GM12878 (cell line): ENCODE results near the gene TMEM59. TPM values are rescaled to one million over a fixed set of nuclear protein-coding genes. Genes with fewer than 3 reads are reported as not detected.

ENCODE experiments used
- ATAC-seq: fragments of 200-7000 bp; cut with Tn5 transposase; 3 replicates; pipeline ENCODE4 v1.9.1; 2020; ENCODE audit warnings: mild to moderate bottlenecking, moderate library complexity
- BruUV-seq: library from RNA; stranded (reverse); fragments of 400-500 nt; replicated peaks from 2 replicates; lab custom pipeline; 2021; lab: Mats Ljungman, UMichigan
- CTCF ChIA-PET: fragments of 300-600 bp; sonication (Branson Sonifier 250); formaldehyde crosslinking; extraction: SDS; loops from one replicate; lab custom pipeline; 2021; ENCODE audit warnings: inconsistent platforms; lab: Yijun Ruan, JAX
- POLR2A ChIA-PET: fragments of 350-600 bp; formaldehyde crosslinking; extraction: SDS; loops from one replicate; lab custom pipeline; 2021; ENCODE audit warnings: inconsistent platforms; lab: Charles Lee
- RAD21 ChIA-PET: fragments of 300-600 bp; sonication (Branson Sonifier 250); formaldehyde crosslinking; loops from one replicate; lab custom pipeline; 2023; ENCODE audit warnings: antibody characterized with exemption; ENCODE audit not compliant: unreplicated experiment; lab: Charles Lee
- SMC1A ChIA-PET: fragments of 300-600 bp; sonication (Branson Sonifier 250); formaldehyde crosslinking; loops from one replicate; lab custom pipeline; 2023; ENCODE audit not compliant: unreplicated experiment, uncharacterized antibody; lab: Charles Lee
- DNase-seq: peaks from one replicate; pipeline ENCODE4 v3.0.0-alpha.2; 2011; ENCODE audit warnings: low read depth, low spot score
- FAIRE-seq: peaks from 3 replicates; lab custom pipeline; 2011; peaks lifted over from hg19 to GRCh38; lab: Jason Lieb, UNC
- H2AFZ ChIP-seq: 2 replicates; pipeline ENCODE4 v1.6.0; 2011; ENCODE audit warnings: low read depth, low read length, control low read depth; ENCODE audit not compliant: control insufficient read depth
- H3K27ac ChIP-seq: 2 replicates; pipeline ENCODE4 v1.5.1; 2011; ENCODE audit warnings: control low read depth; ENCODE audit not compliant: control insufficient read depth, insufficient read depth
- H3K27me3 ChIP-seq, 2 experiments: replicated peaks in 1 of 2; 2 replicates each; pipeline versions ENCODE4 v1.6.0 to v1.6.1; 2011; ENCODE audit warnings: low read length in 1 of 2; ENCODE audit not compliant: control insufficient read depth in 2 of 2, insufficient read depth in 2 of 2
- H3K36me3 ChIP-seq, 2 experiments: 2 replicates each; pipeline ENCODE4 v1.5.1; 2011; ENCODE audit warnings: low read length in 1 of 2; ENCODE audit not compliant: control insufficient read depth in 2 of 2, insufficient read depth in 2 of 2
- H3K4me1 ChIP-seq: 2 replicates; pipeline ENCODE4 v1.6.1; 2011; ENCODE audit warnings: mild to moderate bottlenecking, low read length, moderate library complexity, mixed read lengths; ENCODE audit not compliant: control insufficient read depth, insufficient read depth
- H3K4me2 ChIP-seq: 2 replicates; pipeline ENCODE4 v1.6.0; 2011; ENCODE audit warnings: control low read depth; ENCODE audit not compliant: control insufficient read depth, insufficient read depth
- H3K4me3 ChIP-seq: fragments of 200-600 bp; sonication (generic); 2 replicates; pipeline ENCODE4 v1.5.1; 2016
- H3K79me2 ChIP-seq: 2 replicates; pipeline ENCODE4 v1.6.0; 2011; ENCODE audit warnings: low read length; ENCODE audit not compliant: control insufficient read depth, insufficient read depth
- H3K9ac ChIP-seq: 2 replicates; pipeline ENCODE4 v1.8.0; 2011; ENCODE audit warnings: low read length, control low read depth, mixed read lengths; ENCODE audit not compliant: control insufficient read depth, insufficient read depth
- H3K9me3 ChIP-seq: replicated peaks from 3 replicates; pipeline ENCODE4 v1.5.1; 2011; ENCODE audit warnings: mild to moderate bottlenecking, low read length; ENCODE audit not compliant: control insufficient read depth, insufficient read depth
- H4K20me1 ChIP-seq: 2 replicates; pipeline ENCODE4 v1.6.0; 2011; ENCODE audit not compliant: control insufficient read depth, insufficient read depth
- CEBPB ChIP-seq, 2 experiments: fragments of 150-350 bp in 1 of 2; IDR thresholded peaks; 2 replicates each; pipeline ENCODE4 v1.6.1; 2012 to 2014; ENCODE audit warnings: low read depth in 2 of 2, low read length in 2 of 2, borderline replicate concordance in 1 of 2, inconsistent platforms in 1 of 2
- CREM ChIP-seq: IDR thresholded peaks from 2 replicates; pipeline ENCODE4 v1.6.1; 2014; ENCODE audit warnings: antibody characterized with exemption, low read depth
- EED ChIP-seq: sonication (generic); IDR thresholded peaks from 2 replicates; pipeline ENCODE4 v1.6.1; 2016; ENCODE audit warnings: antibody characterized with exemption, low read depth
- FOS ChIP-seq: IDR thresholded peaks from 3 replicates; pipeline ENCODE4 v1.6.1; 2011; ENCODE audit warnings: borderline replicate concordance; ENCODE audit not compliant: insufficient read length; ENCODE audit errors: extremely low read depth
- FOXK2 ChIP-seq: fragments of 450-650 bp; IDR thresholded peaks from 2 replicates; pipeline ENCODE4 v1.6.1; 2017; ENCODE audit warnings: mild to moderate bottlenecking, moderate library complexity
- NR2F1 ChIP-seq: fragments of 450-650 bp; conservative IDR thresholded peaks from 2 replicates; pipeline ENCODE4 v1.6.1; 2017; ENCODE audit warnings: mild to moderate bottlenecking
- POLR2A ChIP-seq: IDR thresholded peaks from 2 replicates; pipeline ENCODE4 v1.6.1; 2011; ENCODE audit warnings: low read depth, mild to moderate bottlenecking, low read length
- RFX5 ChIP-seq: IDR thresholded peaks from 2 replicates; pipeline ENCODE4 v1.6.1; 2011; ENCODE audit warnings: low read depth, low read length, improper control_type of control experiment
- TAF1 ChIP-seq: IDR thresholded peaks from 2 replicates; pipeline ENCODE4 v1.6.1; 2011; ENCODE audit warnings: mild to moderate bottlenecking, low read depth, low read length, borderline replicate concordance
- YY1 ChIP-seq: IDR thresholded peaks from 2 replicates; pipeline ENCODE4 v1.6.1; 2011; ENCODE audit warnings: low read depth, mild to moderate bottlenecking, low read length
- WGBS: methylation state at CpG from one replicate; pipeline ENCODE4 v1.1.6; 2016; ENCODE audit warnings: low lambda C conversion rate; ENCODE audit not compliant: insufficient replicate concordance, insufficient coverage; ENCODE audit errors: missing lambda C conversion rate; 5-methylcytosine and 5-hydroxymethylcytosine counted together
- in situ Hi-C: fragments of 300-500 bp; cut with MboI; formaldehyde crosslinking; loops from 9 replicates; pipeline ENCODE4 v1.14.3; 2018; ENCODE audit warnings: mixed read lengths
- intact Hi-C: fragments of 100-400 bp; cut with micrococcal nuclease; formaldehyde crosslinking; loops from one replicate; pipeline ENCODE4 v1.14.2; 2022; ENCODE audit not compliant: unreplicated experiment
- polyA plus RNA-seq, 11 experiments: library from polyadenylated mRNA; depleted of rRNA in 4 of 11; unstranded in 6 of 11; stranded (reverse) in 5 of 11; fragments of >200 nt; fragmentation: Nextera tagmentation in 4 of 11; fragmentation: Illumina TruSeq in 1 of 11; extraction: Ambion mirVana in 4 of 11; extraction: Trizol in 1 of 11; gene quantifications; 1 replicate in 1 of 11; 2 replicates in 10 of 11; pipeline versions ENCODE4 v1.2.1 to v1.2.3, GENCODE V29; 2011 to 2016; ENCODE audit warnings: inconsistent platforms in 2 of 11, missing spikeins in 2 of 11, low read depth in 1 of 11
- total RNA-seq, 4 experiments: library from RNA; depleted of rRNA in 3 of 4; stranded (reverse); fragments of >200 nt in 3 of 4; fragmentation: Illumina TruSeq in 1 of 4; extraction: Trizol in 1 of 4; gene quantifications; 2 replicates each; pipeline versions ENCODE4 v1.2.1 to v1.2.3, GENCODE V29; 2013 to 2021
- TF ChIP-seq, protein P1 (sequence below): IDR thresholded peaks from 2 replicates; pipeline ENCODE4 v1.6.1; 2011; ENCODE audit warnings: mild to moderate bottlenecking, low read depth, low read length, moderate library complexity; ENCODE audit not compliant: insufficient replicate concordance
- TF ChIP-seq, protein P2 (sequence below): fragments of 450-650 bp; IDR thresholded peaks from 2 replicates; pipeline ENCODE4 v1.6.1; 2018; ENCODE audit warnings: mild to moderate bottlenecking, low read depth, moderate library complexity; ENCODE audit not compliant: partially characterized antibody
- TF ChIP-seq, protein P3 (sequence below): fragments of 450-650 bp; IDR thresholded peaks from 2 replicates; pipeline ENCODE4 v1.6.1; 2016; ENCODE audit warnings: mild to moderate bottlenecking

The TMEM59 gene
- total and polyA plus RNA-seq, 10 of the 15 experiments (the other 5 are each of a cell fraction or from before 2014, with no cell fraction given), result 69.9 to 273 (median 111) TPM

GRCh38 chr1:54006508-54006907, 46.5 kb downstream of the TMEM59 start (continued):
- TF ChIP-seq, protein P1, sequence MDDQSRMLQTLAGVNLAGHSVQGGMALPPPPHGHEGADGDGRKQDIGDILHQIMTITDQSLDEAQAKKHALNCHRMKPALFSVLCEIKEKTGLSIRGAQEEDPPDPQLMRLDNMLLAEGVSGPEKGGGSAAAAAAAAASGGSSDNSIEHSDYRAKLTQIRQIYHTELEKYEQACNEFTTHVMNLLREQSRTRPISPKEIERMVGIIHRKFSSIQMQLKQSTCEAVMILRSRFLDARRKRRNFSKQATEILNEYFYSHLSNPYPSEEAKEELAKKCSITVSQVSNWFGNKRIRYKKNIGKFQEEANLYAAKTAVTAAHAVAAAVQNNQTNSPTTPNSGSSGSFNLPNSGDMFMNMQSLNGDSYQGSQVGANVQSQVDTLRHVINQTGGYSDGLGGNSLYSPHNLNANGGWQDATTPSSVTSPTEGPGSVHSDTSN, result no peak
- TF ChIP-seq FOS, result no peak

GRCh38 chr1:54004481-54005049, 48.4 kb downstream of the TMEM59 start:
- H2AFZ ChIP-seq, result no peak overlapping the region
- H3K36me3 ChIP-seq, result no peaks in the 10 kb centered on the region
- no peak overlapping the region for H3K27ac ChIP-seq
- no peaks in the 10 kb centered on the region for H3K79me2 ChIP-seq
- CTCF ChIA-PET, result interaction anchor here (0.6 kb wide), 1 partner anchor 14 kb away, joined by 3 read pairs; no protein-coding TSS in a partner anchor
- ATAC-seq (no peak), DNase-seq (no peak), FAIRE-seq (no peak)
- POLR2A ChIA-PET, result no interaction called here
- WGBS, result 82% methylated on average over 27 of the region's 27 CpGs
- no peaks in the 10 kb centered on the region for H4K20me1 ChIP-seq
- RAD21 ChIA-PET, result no interaction called here
- no peak overlapping the region for H3K9ac ChIP-seq
- H3K4me2 ChIP-seq, result no peak overlapping the region
- intact Hi-C loops (no loop called here), in situ Hi-C loops (no loop called here)
- H3K4me1 ChIP-seq, result no peaks in the 10 kb centered on the region
- H3K9me3 ChIP-seq, result no peaks in the 10 kb centered on the region; the same call in 2 of the 3 replicates
- H3K4me3 ChIP-seq, result no peak overlapping the region
- no peak for TF ChIP-seq RFX5
- TF ChIP-seq CREM, result no peak
- TF ChIP-seq POLR2A, result no peak
- TF ChIP-seq, protein P2, sequence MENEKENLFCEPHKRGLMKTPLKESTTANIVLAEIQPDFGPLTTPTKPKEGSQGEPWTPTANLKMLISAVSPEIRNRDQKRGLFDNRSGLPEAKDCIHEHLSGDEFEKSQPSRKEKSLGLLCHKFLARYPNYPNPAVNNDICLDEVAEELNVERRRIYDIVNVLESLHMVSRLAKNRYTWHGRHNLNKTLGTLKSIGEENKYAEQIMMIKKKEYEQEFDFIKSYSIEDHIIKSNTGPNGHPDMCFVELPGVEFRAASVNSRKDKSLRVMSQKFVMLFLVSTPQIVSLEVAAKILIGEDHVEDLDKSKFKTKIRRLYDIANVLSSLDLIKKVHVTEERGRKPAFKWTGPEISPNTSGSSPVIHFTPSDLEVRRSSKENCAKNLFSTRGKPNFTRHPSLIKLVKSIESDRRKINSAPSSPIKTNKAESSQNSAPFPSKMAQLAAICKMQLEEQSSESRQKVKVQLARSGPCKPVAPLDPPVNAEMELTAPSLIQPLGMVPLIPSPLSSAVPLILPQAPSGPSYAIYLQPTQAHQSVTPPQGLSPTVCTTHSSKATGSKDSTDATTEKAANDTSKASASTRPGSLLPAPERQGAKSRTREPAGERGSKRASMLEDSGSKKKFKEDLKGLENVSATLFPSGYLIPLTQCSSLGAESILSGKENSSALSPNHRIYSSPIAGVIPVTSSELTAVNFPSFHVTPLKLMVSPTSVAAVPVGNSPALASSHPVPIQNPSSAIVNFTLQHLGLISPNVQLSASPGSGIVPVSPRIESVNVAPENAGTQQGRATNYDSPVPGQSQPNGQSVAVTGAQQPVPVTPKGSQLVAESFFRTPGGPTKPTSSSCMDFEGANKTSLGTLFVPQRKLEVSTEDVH, result no peak
- TF ChIP-seq TAF1, result no peak
- TF ChIP-seq YY1, result no peak
- no peak for TF ChIP-seq CEBPB (IDR thresholded peaks at IDR 0.05; ENCODE audit: borderline replicate concordance in 1 of 2, low read depth in 2 of 2, low read length in 2 of 2)
- TF ChIP-seq, protein P3, sequence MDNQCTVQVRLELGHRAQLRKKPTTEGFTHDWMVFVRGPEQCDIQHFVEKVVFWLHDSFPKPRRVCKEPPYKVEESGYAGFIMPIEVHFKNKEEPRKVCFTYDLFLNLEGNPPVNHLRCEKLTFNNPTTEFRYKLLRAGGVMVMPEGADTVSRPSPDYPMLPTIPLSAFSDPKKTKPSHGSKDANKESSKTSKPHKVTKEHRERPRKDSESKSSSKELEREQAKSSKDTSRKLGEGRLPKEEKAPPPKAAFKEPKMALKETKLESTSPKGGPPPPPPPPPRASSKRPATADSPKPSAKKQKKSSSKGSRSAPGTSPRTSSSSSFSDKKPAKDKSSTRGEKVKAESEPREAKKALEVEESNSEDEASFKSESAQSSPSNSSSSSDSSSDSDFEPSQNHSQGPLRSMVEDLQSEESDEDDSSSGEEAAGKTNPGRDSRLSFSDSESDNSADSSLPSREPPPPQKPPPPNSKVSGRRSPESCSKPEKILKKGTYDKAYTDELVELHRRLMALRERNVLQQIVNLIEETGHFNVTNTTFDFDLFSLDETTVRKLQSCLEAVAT, result no peak
- TF ChIP-seq NR2F1, result no peak
- no peak for TF ChIP-seq FOXK2
- no peak for TF ChIP-seq EED
- no TSS peak for BruUV-seq
- H3K27me3 ChIP-seq, result no peaks in the 10 kb centered on the region
- SMC1A ChIA-PET, result no interaction called here
